Measurements from ENCODE around the gene EME2.

GRCh38 chr16:1768767-1769401, 3.7 kb upstream of the EME2 start:
- TF ChIP-seq MAX (IDR thresholded peaks at IDR 0.05; ENCODE audit: low read depth, low read length) (no peak), CTCF (IDR thresholded peaks at IDR 0.05; ENCODE audit: low read depth, low read length) (no peak), POLR2A (IDR thresholded peaks at IDR 0.05; ENCODE audit: extremely low read depth, insufficient read length) (no peak), MYC (IDR thresholded peaks at IDR 0.05; ENCODE audit: low read depth, low read length) (no peak)

Data from NB4 (cell line).